Panc1 (cell line): ENCODE data around the gene DECR2. TPM values are rescaled to one million over a fixed set of nuclear protein-coding genes. Genes with fewer than 3 reads are reported as not detected.
A peak's percentile ranks its signal among the peaks of the same experiment; 100 is the strongest.

Experiments
- ATAC-seq: fragments of 200-7000 bp; cut with Tn5 transposase; 2 replicates; pipeline ENCODE4 v1.9.1; 2020; ENCODE audit warnings: mild to moderate bottlenecking, moderate library complexity
- BruUV-seq: library from RNA; stranded (reverse); fragments of 400-500 nt; replicated peaks from 2 replicates; lab custom pipeline; 2021; lab: Mats Ljungman, UMichigan
- CTCF ChIA-PET: fragments of 300-600 bp; sonication (Branson Sonifier 250); formaldehyde crosslinking; loops from one replicate; lab custom pipeline; 2022; ENCODE audit warnings: antibody characterized with exemption; lab: Charles Lee
- POLR2A ChIA-PET: fragments of 300-600 bp; sonication (Branson Sonifier 250); formaldehyde crosslinking; loops from one replicate; lab custom pipeline; 2022; ENCODE audit warnings: antibody characterized with exemption; lab: Charles Lee
- DNase-seq: peaks from one replicate; pipeline ENCODE4 v3.0.0-alpha.2; 2010; ENCODE audit warnings: low read depth, low spot score
- H3K27ac ChIP-seq: 2 replicates; pipeline ENCODE4 v1.5.1; 2011; ENCODE audit warnings: mild to moderate bottlenecking, low read length, inconsistent platforms
- H3K27me3 ChIP-seq: fragments of 200-500 bp; sonication (Bioruptor generic); 2 replicates; pipeline ENCODE4 v1.6.0; 2014; ENCODE audit warnings: low read length, inconsistent platforms; ENCODE audit not compliant: control insufficient read depth, insufficient read depth
- H3K36me3 ChIP-seq: fragments of 200-500 bp; sonication (Bioruptor generic); 2 replicates; pipeline ENCODE4 v1.5.1; 2014; ENCODE audit warnings: inconsistent platforms, mild to moderate bottlenecking, low read length, moderate library complexity; ENCODE audit not compliant: control insufficient read depth, insufficient read depth
- H3K4me1 ChIP-seq: 2 replicates; pipeline ENCODE4 v1.5.1; 2011; ENCODE audit warnings: inconsistent platforms, mild to moderate bottlenecking, low read length, moderate library complexity; ENCODE audit not compliant: control insufficient read depth, insufficient read depth
- H3K4me3 ChIP-seq, 2 experiments: 2 replicates each; pipeline ENCODE4 v1.5.1; 2011 to 2012; ENCODE audit warnings: low read depth in 2 of 2, low read length in 2 of 2, mild to moderate bottlenecking in 2 of 2, inconsistent platforms in 1 of 2, moderate library complexity in 1 of 2
- H3K9me3 ChIP-seq: fragments of 200-500 bp; sonication (Bioruptor generic); 2 replicates; pipeline ENCODE4 v1.5.1; 2014; ENCODE audit warnings: low read depth, mild to moderate bottlenecking, inconsistent platforms, low read length, moderate library complexity; ENCODE audit not compliant: control insufficient read depth, insufficient read depth
- CTCF ChIP-seq: fragments of 450-650 bp; IDR thresholded peaks from 2 replicates; pipeline ENCODE4 v1.5.1; 2017; ENCODE audit warnings: mild to moderate bottlenecking
- POLR2AphosphoS5 ChIP-seq: IDR thresholded peaks from 2 replicates; pipeline ENCODE4 v1.6.1; 2012; ENCODE audit warnings: mild to moderate bottlenecking, low read depth, low read length, moderate library complexity
- REST ChIP-seq, 2 experiments: IDR thresholded peaks; 2 replicates each; pipeline ENCODE4 v1.6.1; 2011 to 2012; ENCODE audit warnings: low read depth in 2 of 2, control low read depth in 1 of 2, low read length in 1 of 2, mild to moderate bottlenecking in 1 of 2, moderate library complexity in 1 of 2; ENCODE audit not compliant: insufficient read depth in 1 of 2
- SIN3A ChIP-seq: IDR thresholded peaks from 2 replicates; pipeline ENCODE4 v1.6.1; 2012; ENCODE audit warnings: low read depth, mild to moderate bottlenecking, low read length, moderate library complexity, borderline replicate concordance; ENCODE audit not compliant: insufficient read depth
- TCF7L2 ChIP-seq: IDR thresholded peaks from 2 replicates; pipeline ENCODE4 v1.6.1; 2011; ENCODE audit warnings: mild to moderate bottlenecking, low read depth, low read length, inconsistent platforms
- in situ Hi-C: cut with HindIII; loops from 2 replicates; pipeline ENCODE4 v1.10.0; 2016; ENCODE audit warnings: low sequenced_read_pairs, low pct_unique_long_range_greater_than_20kb
- intact Hi-C: fragments of 100-400 bp; cut with micrococcal nuclease; formaldehyde crosslinking; loops from one replicate; pipeline ENCODE4 v1.10.0; 2022; ENCODE audit not compliant: unreplicated experiment
- total RNA-seq: library from RNA; stranded (reverse); gene quantifications from one replicate; pipeline ENCODE4 v1.2.1, GENCODE V29; 2021; ENCODE audit not compliant: unreplicated experiment

Gene DECR2
- total RNA-seq, 1 experiment from 2014 or later = 92.7 TPM

GRCh38 chr16:400061-400591 lies 1.6 kb upstream of the DECR2 start:
- POLR2A ChIA-PET = no interaction called here
- in situ Hi-C loops = no loop called here
- Histone ChIP-seq H3K9me3 (no peaks in the 10 kb centered on the region), H3K4me3 (peak overlapping the region; percentile 65 to 67), H3K4me1 (peaks cover 35% of the 10 kb centered on the region), H3K27me3 (no peaks in the 10 kb centered on the region), H3K27ac (peak overlapping the region; percentile 94), H3K36me3 (no peaks in the 10 kb centered on the region)
- CTCF ChIA-PET = no interaction called here
- BruUV-seq = TSS peak; percentile 75
- TF ChIP-seq REST (IDR thresholded peaks at IDR 0.05; ENCODE audit: insufficient read depth in 1 of 2, low read depth in 2 of 2, low read length in 1 of 2) (no peak), CTCF (no peak), POLR2AphosphoS5 (peak; percentile 49; the same call in 1 of the 2 replicates), TCF7L2 (no peak), SIN3A (no peak)
- intact Hi-C loops = loop anchor here (2.0 kb wide), 1 partner anchor 25 kb away; the partner anchor contains the start of gene RAB11FIP3
- ATAC-seq (peak; percentile 5), DNase-seq (no peak)

- intact Hi-C loops (no loop called here), in situ Hi-C loops (no loop called here)
- no peak for TF ChIP-seq POLR2AphosphoS5
- TF ChIP-seq TCF7L2 = no peak
- no peak for TF ChIP-seq SIN3A
- no peak for TF ChIP-seq CTCF
- TF ChIP-seq REST (IDR thresholded peaks at IDR 0.05; ENCODE audit: insufficient read depth in 1 of 2, low read depth in 2 of 2, low read length in 1 of 2) = no peak
- no peak for DNase-seq
- no peak for ATAC-seq
- BruUV-seq = no TSS peak
- no peaks in the 10 kb centered on the region for H3K9me3 ChIP-seq
- H3K36me3 ChIP-seq = no peaks in the 10 kb centered on the region; the same call in 1 of the 2 replicates
- POLR2A ChIA-PET = no interaction called here
- no peaks in the 10 kb centered on the region for H3K27me3 ChIP-seq
- CTCF ChIA-PET = no interaction called here
- H3K4me3 ChIP-seq = no peak overlapping the region
- H3K27ac ChIP-seq = no peak overlapping the region; the same call in 1 of the 2 replicates
- peaks cover 10% of the 10 kb centered on the region for H3K4me1 ChIP-seq
Observed at GRCh38 chr16:404971-405486, 3.3 kb downstream of the DECR2 start.
